Progenitor cell of endocrine pancreas (in vitro differentiated cells): ENCODE measurements around the gene SOBP. TPM values are rescaled to one million over a fixed set of nuclear protein-coding genes. Genes with fewer than 3 reads are reported as not detected.

Experiments used
- DNase-seq: peaks from one replicate; pipeline ENCODE4 v3.0.0; 2021; ENCODE audit warnings: low spot score; ENCODE audit not compliant: unreplicated experiment
- H3K27ac Mint-ChIP-seq: 2 replicates; pipeline ENCODE4 v1.8.0; 2021; ENCODE audit warnings: mild to moderate bottlenecking, moderate library complexity, mixed read lengths
- H3K27me3 Mint-ChIP-seq: 2 replicates; pipeline ENCODE4 v1.8.0; 2021; ENCODE audit warnings: mixed read lengths
- H3K36me3 Mint-ChIP-seq: 2 replicates; pipeline ENCODE4 v1.8.0; 2022; ENCODE audit warnings: mixed read lengths; ENCODE audit not compliant: insufficient read depth
- H3K4me1 Mint-ChIP-seq: 2 replicates; pipeline ENCODE4 v1.8.0; 2021; ENCODE audit warnings: low read depth, mixed read lengths
- H3K4me3 Mint-ChIP-seq: 2 replicates; pipeline ENCODE4 v1.8.0; 2021; ENCODE audit warnings: low read depth, mild to moderate bottlenecking, moderate library complexity, mixed read lengths
- H3K9me3 Mint-ChIP-seq: 2 replicates; pipeline ENCODE4 v1.8.0; 2021; ENCODE audit warnings: low read depth, mixed read lengths
- CTCF ChIP-seq: fragments of 200-600 bp; sonication (generic); IDR thresholded peaks from one replicate; pipeline ENCODE4 v1.5.0; 2021; ENCODE audit warnings: antibody characterized with exemption, mild to moderate bottlenecking; ENCODE audit not compliant: unreplicated experiment
- total RNA-seq: library from RNA; stranded (reverse); gene quantifications from 2 replicates; pipeline ENCODE4 v1.2.1, GENCODE V29; 2021

SOBP gene
- total RNA-seq, 1 donor from 2014 or later = 17.0 TPM

GRCh38 chr6:107509506-107509905, 19.6 kb downstream of the SOBP start:
- Mint-ChIP-seq H3K4me1 (peaks cover 5% of the 10 kb centered on the region), H3K36me3 (peaks cover 18% of the 10 kb centered on the region)

GRCh38 chr6:107510108-107510507, 20.2 kb downstream of the SOBP start:
- Mint-ChIP-seq H3K4me3 (no peak overlapping the region), H3K27me3 (no peaks in the 10 kb centered on the region), H3K9me3 (peaks cover 6% of the 10 kb centered on the region), H3K4me1 (peaks cover 5% of the 10 kb centered on the region), H3K36me3 (peaks cover 23% of the 10 kb centered on the region), H3K27ac (no peak overlapping the region)
- no peak for TF ChIP-seq CTCF
- no peak for DNase-seq

More at GRCh38 chr6:107509506-107509905, 19.6 kb downstream of the SOBP start:
- Mint-ChIP-seq H3K27me3 (no peaks in the 10 kb centered on the region), H3K27ac (no peak overlapping the region), H3K9me3 (peaks cover under 1% of the 10 kb centered on the region), H3K4me3 (no peak overlapping the region)
- no peak for DNase-seq
- TF ChIP-seq CTCF = no peak

DNA sequence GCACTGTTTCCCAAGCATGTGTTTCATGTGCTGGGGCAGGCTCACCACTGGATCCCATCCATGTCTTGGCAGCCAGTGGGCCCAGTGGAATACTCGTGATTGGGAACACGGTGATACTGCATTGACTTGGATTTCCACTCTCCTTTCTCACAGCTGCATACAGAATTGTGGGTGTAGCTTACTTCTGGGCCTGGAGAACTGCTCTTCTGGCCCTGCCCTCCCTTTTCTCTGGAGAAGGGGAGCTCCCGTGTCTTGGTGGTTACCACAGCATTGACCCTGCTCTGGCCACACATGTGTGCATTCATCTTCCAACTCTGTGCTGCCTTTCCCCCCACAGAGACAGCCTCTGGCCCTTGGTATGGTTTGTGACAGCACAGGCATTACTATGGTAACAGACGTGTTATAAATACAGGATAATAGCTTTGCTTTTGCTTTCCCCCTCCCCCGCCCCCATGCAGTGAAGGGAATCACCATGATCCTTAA, 21.6 kb downstream of the SOBP start:
- DNase-seq = no peak
- peaks cover 5% of the 10 kb centered on the region for H3K4me1 Mint-ChIP-seq
- no peaks in the 10 kb centered on the region for H3K27me3 Mint-ChIP-seq

DNA sequence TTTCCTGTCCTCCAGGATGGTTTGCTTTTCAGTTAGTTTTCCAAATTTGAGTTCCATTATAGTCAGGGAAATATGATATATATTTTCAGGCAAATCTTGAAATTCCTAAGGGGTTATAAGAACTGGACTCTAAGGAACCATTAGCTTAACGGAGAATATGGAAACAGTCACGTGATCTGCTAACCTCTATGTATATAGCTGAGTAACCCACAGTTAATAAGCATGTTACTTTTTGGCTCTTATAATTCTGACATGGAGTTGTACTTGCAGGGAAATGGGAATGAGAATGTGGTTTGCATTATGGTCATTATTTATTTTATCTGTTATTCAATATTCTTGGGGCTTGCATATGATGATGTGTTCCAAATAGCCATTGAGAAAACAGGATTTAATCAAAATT, 23.3 kb downstream of the SOBP start:
- DNase-seq = no peak
- no peaks in the 10 kb centered on the region for H3K27me3 Mint-ChIP-seq
- TF ChIP-seq CTCF = no peak
- peaks cover 5% of the 10 kb centered on the region for H3K4me1 Mint-ChIP-seq
- peaks cover 30% of the 10 kb centered on the region for H3K36me3 Mint-ChIP-seq
- no peak overlapping the region for H3K4me3 Mint-ChIP-seq
- no peak overlapping the region for H3K27ac Mint-ChIP-seq
- peaks cover 16% of the 10 kb centered on the region for H3K9me3 Mint-ChIP-seq

More for the DNA sequence above, 21.6 kb downstream of the SOBP start:
- H3K9me3 Mint-ChIP-seq = peaks cover 15% of the 10 kb centered on the region
- H3K4me3 Mint-ChIP-seq = no peak overlapping the region
- H3K36me3 Mint-ChIP-seq = peaks cover 30% of the 10 kb centered on the region
- TF ChIP-seq CTCF = no peak
- H3K27ac Mint-ChIP-seq = peak overlapping the region; percentile 37

- DNase-seq = no peak
- no peak overlapping the region for H3K27ac Mint-ChIP-seq
- H3K4me3 Mint-ChIP-seq = no peak overlapping the region
- H3K36me3 Mint-ChIP-seq = peaks cover 29% of the 10 kb centered on the region
- peaks cover 16% of the 10 kb centered on the region for H3K9me3 Mint-ChIP-seq
- H3K4me1 Mint-ChIP-seq = no peaks in the 10 kb centered on the region
- H3K27me3 Mint-ChIP-seq = no peaks in the 10 kb centered on the region
- no peak for TF ChIP-seq CTCF
These were observed 26.0 kb downstream of the SOBP start for GRCh38 chr6:107515955-107516354.
